ENCODE results near the gene SLC35F3.

SLC35F3 gene

DNA sequence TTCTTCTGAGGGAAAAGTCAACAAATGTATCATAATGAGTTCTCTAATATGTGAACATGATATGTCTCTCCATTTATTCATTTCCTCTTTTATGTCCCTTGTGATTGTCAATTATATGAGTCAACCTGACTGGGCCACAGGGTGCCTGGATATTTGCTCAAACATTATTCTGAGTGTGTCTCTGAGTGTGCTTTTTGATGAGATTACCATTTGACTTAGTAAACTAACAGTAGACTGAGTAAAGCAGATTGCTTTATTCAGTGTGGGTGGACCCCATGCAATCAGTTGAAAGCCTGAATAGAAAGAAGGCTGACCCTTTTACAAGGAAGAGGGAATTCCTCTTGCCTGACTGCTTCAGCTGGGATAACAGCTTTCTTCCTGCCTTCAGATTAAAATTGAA is 142.6 kb downstream of the SLC35F3 start:
- no peak for DNase-seq

DNA sequence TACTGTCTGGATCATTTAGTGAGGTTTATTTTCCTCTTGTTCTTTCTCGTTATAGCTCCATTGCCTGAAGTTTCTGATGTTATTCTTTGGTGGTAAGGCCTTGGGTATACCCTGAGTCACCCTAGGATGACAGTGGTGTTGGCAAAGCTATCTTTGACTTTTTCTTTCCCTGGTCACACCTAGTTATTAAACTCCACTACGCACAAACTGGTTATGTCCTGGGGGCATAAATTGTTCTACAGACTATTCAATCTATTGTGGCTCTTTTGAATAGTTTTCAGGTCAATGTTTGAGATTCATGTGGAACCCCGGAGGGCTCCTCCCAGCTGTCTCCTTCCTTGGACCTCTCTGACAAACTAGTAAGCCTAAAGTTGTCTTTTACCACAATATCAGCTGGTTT is 157.7 kb downstream of the SLC35F3 start:
- no peak for DNase-seq

DNA sequence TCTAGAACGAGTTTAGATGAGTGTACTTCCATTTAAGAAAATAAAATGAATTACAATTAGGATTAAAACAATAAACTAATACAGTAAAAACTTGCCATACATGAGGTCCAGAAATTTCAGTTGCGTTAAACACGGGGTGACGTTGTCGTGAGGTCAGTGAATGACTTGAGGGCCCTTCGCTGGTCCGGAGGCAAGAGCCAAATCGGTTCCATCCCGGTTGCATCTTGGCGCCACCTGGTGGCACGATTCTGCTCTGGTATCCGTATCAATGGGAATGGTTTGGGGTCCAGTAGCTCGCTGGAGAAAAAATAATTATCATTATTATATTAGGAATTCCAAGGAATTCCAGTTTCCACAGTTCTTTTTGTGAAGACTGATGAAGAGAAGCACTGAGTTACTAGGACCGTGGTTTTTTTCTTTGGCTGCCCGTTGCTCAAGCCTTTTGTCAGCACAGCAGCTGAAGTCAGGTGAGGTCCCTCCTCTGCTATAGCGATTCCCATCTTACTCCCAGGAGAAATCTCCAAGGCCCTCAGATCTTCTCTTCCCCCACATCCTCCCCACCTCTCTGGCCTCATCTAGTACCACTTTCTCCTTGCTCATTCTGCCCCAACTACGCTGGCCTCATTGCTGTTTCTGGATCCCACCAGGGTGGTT is 161.4 kb downstream of the SLC35F3 start:
- DNase-seq: peak; percentile 48

DNA sequence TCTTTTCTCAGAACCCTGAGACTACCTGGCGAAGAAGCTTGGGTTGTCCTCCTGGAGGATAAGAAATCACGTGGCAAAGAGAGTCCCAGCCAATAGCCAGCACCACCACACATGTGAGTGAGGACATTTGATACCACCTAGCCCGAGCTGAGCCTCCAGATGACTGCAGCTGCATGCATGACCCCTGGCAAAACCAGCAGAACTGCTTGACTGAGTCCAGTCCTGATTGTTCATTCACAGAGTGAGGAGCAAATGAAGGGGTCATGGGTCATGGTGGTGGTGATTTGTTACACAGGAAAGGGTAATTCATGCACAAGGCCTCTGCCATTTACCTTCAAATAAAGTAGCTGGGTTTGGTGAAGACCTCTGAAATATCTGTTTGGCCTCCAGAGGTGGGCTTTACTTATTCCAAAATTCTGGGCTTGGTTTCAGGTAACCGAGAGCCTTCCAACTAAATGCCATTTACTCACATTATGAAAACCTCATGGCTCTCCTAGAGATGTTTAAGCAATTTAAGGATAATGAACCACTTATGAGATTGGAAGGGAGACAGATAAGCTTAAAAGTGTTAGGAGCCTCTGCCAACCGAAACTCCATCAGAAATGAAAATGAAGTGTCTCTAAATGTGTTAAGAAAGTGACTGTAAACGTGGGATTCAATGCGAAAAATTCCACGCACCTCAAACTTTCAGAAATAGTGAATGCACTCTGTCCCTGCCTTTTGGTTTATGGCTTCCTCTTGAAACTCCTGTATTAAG is 163.3 kb downstream of the SLC35F3 start:
- no peak for DNase-seq

DNA sequence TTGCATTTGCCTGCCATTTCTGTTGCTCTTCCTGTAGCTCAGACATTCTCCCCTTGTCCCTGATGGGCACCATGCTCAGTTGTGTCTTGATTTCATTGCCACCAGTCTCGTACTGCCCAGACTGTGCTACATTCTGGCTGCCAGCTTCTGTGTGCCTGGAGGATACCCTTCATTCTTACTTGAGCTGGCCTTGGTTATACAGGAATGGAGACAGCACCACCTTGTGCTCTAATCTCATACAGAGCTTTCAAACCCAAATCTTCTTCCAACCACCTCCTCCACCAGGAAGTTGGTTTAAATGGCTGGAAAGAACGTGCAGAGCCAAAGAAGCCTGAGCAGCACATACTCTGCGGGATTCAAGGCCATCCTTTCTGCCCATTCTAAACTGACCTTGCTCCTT is 165.3 kb downstream of the SLC35F3 start:
- no peak for DNase-seq

DNA sequence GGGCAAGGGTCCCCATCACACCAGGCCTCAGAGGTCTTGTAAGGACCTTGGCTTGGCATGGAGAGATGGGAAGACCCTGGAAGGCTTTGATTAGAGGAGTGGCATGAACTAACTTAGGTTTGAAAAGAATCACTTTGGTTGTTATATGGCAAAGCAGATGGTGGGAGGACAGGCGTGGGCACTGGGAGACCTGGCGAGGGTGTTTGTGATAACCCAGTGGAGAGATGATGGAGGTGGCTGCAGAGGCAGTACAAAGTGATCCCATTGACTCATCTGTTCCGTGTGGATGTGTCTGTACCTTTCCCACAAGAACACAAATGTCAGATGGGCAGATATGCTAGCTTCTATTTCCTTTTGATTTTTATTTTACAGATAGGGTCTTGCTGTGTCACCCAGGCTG is 168.3 kb downstream of the SLC35F3 start:
- no peak for DNase-seq

DNA sequence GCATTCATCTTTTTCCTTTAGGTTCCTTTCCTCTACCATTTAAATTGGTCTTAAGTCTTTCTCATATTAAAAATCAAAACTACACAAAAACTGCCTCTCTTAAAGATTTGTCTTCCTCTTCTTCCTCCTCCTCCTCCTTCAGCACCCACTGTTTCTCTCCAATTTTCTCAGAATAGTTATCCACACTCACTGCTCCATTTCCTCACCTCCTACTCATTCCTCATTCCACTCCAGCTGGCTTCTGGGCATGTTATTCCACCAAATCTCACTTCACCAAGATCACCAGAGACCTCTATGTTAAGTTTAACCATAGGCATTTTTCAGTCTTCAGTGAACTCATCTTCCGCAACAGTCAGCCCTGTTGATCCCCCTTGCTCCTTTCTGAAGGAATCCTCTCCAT is 173.7 kb downstream of the SLC35F3 start:
- no peak for DNase-seq

DNA sequence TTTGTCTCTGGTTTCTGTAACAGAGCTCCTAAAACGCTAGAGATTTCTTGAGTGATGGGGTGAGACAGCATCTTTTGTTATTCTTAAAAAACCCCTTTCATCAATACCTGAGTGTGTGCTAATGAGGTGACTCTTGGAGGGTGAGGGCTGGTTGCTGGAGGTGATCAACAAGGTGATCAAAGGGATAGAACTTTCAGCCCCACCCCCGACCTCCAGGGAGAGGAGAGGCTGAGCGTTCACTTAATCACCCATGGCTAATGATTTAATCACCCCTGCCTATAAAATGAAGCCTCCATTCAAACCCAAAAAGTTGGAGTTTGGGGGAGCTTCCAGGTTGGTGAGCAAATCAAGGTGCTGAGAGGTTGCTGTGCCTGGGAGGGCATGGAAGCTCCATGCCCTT is 175.4 kb downstream of the SLC35F3 start:
- no peak for DNase-seq

DNA sequence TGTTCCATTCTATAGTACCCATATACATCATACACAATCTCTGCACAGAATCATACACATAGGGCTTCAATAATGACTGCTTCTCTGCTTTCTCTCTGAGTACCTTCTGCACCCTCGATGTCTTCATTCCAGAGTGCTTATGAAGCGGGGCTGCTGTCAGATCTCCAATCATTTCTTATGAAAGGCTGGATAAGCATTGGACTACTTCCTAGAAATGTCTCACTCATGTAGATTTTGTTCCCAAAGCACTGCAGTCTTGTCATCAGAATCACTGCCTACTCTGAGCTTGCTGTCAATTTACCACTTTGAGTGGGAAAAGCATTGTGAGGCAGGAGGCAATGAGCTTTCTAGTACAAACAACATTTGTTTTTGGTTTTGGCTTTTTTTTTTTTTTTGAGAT is 179.0 kb downstream of the SLC35F3 start:
- no peak for DNase-seq

DNA sequence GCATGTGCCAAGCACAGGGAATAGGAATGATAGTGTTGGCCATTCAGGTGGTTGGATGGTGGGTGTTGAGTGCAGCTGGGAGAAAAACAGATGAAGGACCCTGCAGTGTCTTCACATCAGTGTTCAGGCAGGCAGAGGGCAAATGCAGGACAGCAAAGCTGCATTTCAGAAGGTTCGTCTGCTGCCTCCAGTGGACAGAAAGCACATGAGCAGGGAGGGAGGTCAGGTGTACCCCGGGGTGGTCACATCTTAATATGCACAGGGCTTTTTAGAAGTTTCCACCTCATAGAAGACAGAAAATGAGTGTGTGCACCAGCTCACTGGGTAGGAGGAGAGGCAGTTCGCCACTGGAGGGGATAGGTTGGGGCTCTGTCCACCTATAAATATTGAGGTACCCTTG is 184.9 kb downstream of the SLC35F3 start:
- no peak for DNase-seq

DNA sequence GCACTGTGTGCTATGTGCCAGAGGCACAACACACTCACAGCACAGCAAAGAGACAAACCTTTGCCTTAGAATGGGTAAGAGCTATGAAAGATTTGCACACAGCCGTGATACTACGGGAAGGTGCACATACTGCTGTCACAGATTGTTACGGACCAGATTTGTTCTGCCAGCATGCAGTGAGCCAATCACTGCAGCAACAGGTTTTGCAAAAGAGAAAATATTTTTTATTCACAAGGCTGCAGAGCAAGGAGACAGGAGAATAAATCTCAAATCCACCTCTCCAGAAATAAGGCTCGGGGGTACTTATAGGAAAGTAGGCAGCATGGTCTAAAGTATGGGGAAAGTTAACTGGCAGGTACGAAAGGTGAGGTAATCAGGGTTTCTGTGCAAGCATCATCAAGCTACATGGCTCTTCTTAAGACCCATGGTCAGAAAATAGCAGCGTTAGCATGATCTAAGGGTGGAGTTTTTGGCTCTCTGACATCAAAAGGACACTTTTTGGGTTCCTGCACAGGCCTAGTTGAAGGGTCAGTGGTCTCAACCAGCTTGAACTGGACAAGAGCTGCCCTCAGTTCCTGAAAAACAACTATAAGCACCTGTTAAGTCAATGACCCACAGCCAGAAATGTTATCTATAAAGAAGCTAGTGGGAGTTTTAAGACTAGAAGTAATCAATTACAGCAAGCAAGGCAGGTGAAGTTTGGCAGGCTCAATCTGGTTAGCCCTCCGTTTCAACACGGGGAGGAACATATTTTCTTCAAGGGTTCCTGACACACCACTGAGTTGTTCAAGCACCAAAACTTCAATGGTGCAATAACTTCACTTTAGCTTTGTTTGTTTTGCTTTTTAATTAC is 186.0 kb downstream of the SLC35F3 start:
- DNase-seq: no peak

DNA sequence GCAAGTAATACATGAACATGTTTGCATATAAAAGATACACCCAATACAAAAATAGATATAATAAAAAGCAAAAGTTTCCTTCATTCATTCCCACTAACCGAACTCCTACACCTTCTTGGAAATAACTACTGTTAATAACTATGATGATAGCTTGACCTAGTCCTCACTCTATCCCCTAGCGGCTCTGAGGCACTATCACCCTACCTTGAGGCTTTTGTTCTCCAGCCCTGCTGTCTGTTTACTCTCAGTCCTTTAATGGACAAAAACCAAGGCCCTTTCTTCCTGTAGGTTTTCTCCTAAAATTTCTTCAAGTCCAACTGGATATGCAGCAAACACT is 186.6 kb downstream of the SLC35F3 start:
- DNase-seq: no peak

DNA sequence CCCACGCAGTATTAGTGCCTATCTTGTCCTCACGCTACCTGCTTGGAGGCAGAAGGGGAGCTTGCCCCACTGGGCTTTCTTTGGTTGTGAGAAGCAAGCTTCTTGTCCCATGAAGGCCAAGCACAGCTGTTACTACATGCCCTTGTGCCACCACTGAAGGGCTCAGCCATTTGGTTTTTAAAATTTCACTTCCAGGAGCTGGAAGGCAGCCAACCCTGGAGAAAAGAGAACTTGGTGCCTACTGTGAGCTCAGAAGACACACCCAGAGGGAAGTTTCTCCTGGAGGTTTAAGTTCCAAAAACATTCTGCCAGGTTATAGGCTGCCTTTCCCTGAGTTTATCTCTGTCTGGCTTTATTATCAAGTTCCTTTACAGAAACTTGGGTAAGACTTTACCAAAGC is 187.4 kb downstream of the SLC35F3 start:
- DNase-seq: no peak

DNA sequence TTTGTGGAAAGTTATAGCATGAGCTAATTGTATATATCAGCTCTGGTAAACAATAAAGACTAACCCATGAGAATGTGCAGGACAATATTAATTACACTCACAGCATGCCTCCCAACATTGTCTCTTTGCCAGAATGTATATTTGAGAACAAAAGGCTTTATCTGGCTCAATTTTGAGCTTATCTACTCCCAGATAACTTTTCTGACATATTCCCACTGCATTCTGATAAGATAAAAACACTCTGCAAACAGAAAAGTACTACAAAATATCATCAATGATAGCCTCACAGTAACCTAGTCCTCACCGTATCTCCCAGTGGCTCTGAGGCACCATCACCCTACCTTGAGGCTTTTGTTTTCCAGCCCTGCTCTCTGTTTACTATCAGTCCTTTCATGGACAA is 188.6 kb downstream of the SLC35F3 start:
- no peak for DNase-seq

DNA sequence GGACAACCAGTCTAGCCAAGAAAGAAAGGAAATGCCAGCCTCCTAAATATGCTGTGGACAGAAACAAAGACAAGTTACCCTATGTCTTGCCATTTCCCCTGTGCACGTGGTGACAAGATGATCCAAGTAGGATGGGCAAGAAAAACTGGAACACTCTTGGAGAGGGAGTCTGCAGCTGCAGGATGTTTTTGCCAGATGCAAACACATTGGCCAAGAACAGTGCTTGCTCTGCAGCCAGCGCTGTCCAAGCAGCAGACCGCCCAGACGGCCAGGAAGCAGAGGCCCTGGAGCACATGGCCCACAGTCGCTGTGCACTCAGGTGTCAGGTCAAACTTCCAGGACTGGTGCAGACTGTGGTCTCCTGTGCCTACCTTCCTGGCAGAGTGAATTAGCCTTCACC is 189.3 kb downstream of the SLC35F3 start:
- no peak for DNase-seq

DNA sequence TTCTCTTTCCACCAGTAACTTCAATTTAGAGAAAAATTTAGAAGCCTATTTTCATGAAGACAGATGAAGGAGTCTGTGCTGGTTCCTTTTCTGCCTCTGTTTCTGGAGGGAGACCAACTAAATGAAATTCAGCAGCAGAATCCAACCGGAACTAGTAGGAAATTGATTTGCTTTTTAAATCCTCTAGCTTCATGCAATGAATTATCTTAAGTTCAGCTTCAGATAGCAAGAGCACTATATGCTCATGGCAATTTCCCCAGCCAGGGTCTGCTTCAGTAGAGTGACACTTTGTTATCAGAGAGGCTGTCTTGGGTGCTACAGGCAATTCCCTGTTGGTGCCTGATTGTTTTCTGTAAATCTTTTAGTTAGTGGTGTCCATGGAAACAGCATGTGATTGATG is 189.7 kb downstream of the SLC35F3 start:
- no peak for DNase-seq

DNA sequence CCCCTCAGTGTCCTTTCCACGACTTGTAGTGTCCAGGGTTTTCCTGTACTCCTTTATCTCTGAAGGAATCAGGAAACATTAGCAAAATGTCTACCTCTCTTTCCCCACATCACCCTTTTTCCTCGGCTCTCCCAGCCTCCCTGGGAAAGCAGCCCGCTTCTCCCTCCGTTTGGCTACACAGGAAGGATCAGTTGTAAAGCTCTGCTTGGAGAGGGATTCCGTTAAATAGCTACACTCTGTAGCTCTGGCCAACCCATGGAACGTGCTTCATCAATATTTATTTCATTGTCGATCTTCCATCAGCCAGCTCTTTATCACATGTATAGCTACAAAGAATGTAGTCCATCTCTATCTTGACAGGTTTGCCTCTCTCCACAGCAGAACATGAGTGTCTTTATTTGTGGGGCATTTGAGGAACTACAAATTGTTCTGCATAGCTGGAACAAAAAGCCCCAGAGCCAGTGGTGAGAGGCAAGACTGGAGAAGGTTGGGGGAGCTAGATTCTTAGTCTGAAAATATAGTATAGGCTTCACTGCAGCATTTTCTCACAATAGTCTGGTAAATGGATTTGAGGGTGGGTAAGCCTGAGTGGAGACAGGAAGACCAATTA is 191.8 kb downstream of the SLC35F3 start:
- DNase-seq: no peak

DNA sequence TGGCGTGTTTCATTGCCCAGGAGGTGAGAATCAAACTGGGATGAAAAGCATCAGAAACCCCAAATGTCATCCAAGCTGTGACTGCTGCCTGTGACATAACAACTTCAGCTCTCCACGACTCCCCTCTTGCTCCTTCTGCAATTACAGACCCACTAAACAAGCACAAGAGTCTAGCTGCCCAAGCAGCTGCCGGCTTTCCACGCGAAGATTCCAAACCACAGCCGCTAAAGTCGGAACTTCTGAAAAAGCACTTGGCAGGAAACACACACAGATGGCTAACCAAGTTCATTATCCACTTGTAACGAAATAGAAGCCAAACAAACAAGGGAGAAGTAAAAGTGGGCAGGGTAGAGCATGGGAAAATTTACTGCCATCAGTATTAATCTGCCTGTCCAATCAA is 198.1 kb downstream of the SLC35F3 start:
- DNase-seq: no peak

DNA sequence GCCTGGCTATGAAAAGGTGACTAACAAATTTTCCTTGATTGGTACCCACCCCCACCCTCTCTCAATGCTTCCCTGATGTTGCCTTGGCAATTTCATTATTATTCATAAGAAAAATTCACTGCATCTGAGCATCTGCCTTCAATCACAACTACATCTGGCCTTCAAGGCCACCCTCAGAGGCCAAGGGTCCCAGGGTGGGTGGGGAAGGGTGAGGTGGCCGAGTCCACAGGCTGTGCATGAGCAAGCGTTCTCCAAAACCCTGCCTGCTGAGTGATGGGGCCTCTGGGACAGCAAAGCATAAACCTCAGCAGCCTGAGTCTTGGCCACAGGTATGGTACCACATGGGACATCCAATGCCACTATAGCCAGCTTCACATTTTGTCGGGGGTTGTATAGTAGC is 198.7 kb downstream of the SLC35F3 start:
- no peak for DNase-seq

DNA sequence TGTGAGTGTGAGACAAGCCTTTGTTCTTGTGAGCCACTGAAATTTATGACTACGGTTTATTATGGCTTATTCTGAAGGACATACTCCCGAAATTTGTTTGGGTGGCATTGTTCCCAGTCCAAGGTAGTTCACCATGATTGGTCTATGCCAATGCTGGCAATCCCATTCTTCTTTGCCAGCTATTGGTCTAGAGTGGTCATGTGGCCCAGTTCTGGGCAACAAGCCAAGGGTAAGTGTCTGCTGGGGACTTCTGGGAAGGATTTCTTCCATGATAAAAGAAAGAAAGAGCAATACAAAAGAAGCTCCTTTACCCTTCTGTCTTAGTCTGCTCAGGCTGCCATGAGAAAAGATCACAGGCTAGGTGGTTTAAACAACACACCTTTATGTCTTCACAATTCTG is 201.6 kb downstream of the SLC35F3 start:
- no peak for DNase-seq

DNA sequence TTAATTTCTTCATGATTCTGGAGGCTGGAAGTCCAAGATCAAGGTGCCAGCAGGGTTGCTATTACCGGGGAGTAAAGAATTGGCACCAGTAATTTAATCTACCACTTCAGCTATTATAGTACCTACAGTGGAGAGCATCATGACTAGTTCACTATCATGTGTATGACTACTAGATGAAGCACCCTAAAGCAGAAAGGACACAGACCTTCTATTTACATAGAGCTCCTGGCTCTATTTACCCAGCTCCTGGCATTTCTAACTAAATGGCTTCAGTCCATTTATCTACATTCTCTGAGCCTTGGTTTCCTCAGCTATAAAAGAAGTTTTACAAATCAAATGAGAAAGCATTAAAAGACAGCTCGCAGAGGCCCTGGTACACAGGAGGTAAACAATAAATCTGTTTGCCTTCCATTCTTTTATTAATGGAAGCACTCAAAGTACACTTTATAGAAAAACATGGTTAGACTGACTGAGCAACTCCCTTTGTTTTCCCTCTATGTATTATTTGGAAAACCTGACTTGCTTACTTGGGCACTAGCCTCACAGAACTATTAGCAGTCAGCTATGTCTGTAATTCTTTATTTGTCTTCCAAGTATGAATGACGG is 203.0 kb downstream of the SLC35F3 start:
- no peak for DNase-seq

DNA sequence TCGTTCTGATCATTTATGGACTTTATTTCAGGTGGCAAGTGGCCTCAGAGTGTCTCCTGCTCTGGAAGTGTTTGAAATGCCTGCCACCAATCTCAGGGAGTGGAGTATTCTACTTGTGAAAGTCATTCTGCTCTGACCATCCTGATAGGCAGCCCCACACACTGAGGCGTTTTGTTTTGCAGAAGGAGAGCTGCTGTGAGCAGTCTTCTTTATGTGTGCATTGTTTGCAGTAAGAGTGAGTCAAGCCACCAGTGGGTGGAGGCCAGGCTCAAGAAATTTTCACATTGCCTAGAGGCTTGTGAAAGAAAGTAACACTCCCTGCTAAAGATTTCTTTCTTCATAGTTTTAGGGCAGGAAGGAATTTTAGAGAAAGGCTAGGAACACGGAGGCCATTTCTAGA is 204.4 kb downstream of the SLC35F3 start:
- DNase-seq: no peak

DNA sequence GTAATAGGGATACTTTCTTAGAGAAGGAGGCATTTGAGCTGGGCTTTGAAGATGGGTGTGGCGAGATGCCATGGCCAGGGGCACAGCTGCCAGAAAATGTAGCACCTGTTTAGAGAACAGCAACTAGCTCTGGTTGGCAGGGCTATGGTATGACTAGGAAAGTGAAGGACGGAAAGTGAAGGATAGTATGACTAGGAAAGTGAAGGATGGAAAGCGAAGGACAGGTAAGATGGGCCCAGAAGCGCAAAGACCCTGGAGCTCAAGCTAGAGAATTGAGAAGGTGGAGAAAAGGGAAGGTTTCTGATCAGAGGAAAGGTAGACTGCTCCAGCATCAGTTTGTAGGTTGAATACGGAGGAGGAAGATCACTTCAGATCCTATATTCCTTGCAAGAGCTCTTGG is 205.4 kb downstream of the SLC35F3 start:
- DNase-seq: no peak
